Fibroblast of villous mesenchyme (primary cell): ENCODE data around the gene CD276. TPM values are rescaled to one million over a fixed set of nuclear protein-coding genes. Genes with fewer than 3 reads are reported as not detected.
"Not testable (repeated sequence)": the region's sequence is repeated elsewhere in the genome, so short reads cannot be mapped to it uniquely, and the experiment has no call there.

Experiments used
- DNase-seq: peaks from one replicate; pipeline ENCODE4 v3.0.0-alpha.2; 2010; ENCODE audit warnings: low read depth
- H3K4me3 ChIP-seq: 2 replicates; pipeline ENCODE4 v1.5.1; 2011; ENCODE audit warnings: low read depth, mild to moderate bottlenecking, low read length
- total RNA-seq: library from RNA; depleted of rRNA; stranded (reverse); fragments of >200 nt; gene quantifications from 2 replicates; pipeline ENCODE4 v1.2.3, GENCODE V29; 2012
- TF ChIP-seq, protein P1 (sequence below): IDR thresholded peaks from 2 replicates; pipeline ENCODE4 v1.5.1; 2012; ENCODE audit warnings: low read depth, mild to moderate bottlenecking, low read length; ENCODE audit not compliant: insufficient read depth

Gene CD276
- total RNA-seq, 1 donor: 81.2 TPM

DNA sequence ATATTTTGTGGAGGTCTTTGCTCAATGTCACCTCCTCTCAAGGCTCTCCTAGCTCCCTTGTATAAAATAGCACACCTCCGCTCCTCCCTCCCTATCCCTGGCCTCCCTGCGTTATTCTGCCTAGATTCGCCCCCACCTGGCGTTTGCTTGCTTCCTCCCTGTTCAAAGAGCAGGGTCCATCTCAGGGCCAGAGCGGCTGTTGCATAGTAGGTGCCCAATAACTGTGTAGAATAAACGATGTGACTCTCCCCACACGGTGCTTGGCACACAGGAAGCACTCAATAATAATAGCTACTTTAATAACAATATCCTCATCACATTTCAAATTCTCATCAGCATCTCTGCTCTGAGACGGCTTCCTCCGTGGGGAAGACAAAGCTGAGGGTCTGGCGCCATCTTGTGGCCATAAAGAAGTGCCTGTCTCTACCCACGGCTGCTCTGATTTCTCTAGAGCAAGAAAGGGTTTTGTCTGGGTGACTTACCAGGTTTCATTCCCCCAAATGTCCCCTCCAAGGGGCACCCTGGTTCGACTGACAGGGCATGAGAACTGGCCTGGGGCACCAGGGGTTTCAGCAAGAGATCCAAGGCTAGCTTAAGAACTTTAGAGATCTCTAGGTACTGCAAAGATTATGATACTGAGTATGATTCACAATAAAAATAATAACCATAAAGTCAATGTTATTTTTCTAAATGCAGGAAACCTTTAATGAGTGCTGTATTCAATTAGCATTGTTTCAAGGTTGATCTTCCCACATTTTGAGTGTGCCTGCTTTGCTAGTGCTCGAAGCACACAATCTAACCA, 16.1 kb downstream of the CD276 start:
- TF ChIP-seq, protein P1, sequence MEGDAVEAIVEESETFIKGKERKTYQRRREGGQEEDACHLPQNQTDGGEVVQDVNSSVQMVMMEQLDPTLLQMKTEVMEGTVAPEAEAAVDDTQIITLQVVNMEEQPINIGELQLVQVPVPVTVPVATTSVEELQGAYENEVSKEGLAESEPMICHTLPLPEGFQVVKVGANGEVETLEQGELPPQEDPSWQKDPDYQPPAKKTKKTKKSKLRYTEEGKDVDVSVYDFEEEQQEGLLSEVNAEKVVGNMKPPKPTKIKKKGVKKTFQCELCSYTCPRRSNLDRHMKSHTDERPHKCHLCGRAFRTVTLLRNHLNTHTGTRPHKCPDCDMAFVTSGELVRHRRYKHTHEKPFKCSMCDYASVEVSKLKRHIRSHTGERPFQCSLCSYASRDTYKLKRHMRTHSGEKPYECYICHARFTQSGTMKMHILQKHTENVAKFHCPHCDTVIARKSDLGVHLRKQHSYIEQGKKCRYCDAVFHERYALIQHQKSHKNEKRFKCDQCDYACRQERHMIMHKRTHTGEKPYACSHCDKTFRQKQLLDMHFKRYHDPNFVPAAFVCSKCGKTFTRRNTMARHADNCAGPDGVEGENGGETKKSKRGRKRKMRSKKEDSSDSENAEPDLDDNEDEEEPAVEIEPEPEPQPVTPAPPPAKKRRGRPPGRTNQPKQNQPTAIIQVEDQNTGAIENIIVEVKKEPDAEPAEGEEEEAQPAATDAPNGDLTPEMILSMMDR: peak; percentile 93
- no peak overlapping the region for H3K4me3 ChIP-seq
- peak; percentile 84 for DNase-seq

DNA sequence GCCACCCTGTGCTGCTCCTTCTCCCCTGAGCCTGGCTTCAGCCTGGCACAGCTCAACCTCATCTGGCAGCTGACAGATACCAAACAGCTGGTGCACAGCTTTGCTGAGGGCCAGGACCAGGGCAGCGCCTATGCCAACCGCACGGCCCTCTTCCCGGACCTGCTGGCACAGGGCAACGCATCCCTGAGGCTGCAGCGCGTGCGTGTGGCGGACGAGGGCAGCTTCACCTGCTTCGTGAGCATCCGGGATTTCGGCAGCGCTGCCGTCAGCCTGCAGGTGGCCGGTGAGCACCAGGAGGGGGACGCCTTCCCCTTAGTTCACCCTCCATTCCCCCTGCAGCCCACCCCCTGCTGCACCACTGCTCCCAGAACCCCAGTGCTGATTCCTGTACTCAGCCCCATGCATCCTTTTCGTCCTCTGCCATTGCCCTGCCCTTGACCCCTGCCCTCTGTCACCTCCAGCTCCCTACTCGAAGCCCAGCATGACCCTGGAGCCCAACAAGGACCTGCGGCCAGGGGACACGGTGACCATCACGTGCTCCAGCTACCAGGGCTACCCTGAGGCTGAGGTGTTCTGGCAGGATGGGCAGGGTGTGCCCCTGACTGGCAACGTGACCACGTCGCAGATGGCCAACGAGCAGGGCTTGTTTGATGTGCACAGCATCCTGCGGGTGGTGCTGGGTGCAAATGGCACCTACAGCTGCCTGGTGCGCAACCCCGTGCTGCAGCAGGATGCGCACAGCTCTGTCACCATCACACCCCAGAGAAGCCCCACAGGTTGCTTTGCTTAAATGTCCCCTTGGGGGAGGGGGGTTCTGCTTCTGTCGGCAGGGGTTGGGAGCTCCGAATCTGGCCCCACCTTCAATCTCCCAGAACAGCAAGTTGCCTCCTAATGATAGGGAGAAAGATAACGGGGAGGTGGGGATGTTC, 18.4 kb downstream of the CD276 start:
- H3K4me3 ChIP-seq, DNase-seq: not testable (repeated sequence)

DNA sequence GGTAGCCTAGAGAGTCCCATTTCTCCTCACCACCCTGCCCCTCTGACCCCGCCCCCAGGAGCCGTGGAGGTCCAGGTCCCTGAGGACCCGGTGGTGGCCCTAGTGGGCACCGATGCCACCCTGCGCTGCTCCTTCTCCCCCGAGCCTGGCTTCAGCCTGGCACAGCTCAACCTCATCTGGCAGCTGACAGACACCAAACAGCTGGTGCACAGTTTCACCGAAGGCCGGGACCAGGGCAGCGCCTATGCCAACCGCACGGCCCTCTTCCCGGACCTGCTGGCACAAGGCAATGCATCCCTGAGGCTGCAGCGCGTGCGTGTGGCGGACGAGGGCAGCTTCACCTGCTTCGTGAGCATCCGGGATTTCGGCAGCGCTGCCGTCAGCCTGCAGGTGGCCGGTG, 19.4 kb downstream of the CD276 start:
- not testable (repeated sequence) for H3K4me3 ChIP-seq, DNase-seq

DNA sequence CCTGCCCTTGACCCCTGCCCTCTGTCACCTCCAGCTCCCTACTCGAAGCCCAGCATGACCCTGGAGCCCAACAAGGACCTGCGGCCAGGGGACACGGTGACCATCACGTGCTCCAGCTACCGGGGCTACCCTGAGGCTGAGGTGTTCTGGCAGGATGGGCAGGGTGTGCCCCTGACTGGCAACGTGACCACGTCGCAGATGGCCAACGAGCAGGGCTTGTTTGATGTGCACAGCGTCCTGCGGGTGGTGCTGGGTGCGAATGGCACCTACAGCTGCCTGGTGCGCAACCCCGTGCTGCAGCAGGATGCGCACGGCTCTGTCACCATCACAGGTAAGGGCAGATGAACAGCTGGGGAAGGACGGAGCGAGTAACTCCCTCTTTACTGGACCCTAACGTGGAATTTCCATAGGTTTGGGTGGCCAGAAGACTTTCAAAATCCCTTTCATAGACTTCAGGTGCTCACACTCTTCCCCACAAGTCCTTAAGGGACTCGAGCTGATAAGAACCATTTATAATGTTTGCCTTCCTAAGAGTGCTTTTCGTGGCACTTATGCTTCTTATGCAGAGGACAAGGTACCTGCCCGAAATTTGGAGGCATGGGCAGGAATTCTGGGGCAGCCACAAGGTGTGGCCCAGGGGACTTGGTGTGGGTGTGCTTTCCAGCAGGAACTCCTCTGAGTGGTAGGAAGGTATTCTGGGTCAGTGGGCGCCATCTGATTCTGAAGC, 20.1 kb downstream of the CD276 start:
- H3K4me3 ChIP-seq, DNase-seq: not testable (repeated sequence)

DNA sequence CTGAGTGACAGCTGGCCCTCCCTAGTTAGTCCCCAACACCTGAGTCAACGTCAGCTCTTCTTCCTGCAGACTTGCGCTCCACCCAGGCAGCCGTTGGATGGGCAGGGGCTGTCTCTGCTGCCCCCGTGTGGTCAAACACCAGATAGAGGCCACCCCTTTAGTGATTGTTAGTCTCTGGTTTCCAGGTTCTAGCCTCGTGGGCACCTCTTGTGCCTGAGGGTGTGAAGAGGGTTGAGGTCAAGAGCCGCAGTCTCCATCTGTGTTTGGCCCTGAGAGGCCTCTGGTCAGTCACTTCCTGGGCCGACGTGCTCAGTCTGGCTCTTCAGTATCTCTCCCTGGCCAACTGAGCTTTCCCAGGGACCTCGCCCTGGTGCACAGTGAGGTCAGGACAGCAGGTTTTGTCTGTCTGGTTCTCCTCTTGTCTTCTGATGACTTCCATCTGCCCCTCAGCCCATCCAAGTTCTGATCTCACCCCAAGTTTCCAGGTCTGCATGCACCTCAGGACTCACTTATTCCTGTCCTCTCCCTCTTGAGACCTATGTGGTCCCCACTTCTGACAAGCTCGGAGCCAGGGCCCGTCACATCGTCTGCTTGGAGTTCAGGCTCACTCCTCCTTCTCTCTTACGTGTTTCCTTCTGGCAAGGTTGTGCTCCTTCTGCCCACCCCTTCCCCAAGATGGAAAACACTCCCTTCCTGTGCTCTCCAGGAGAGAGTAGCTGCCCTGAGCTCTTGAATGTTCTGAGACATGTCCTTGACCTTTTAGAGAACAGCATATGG, 20.9 kb downstream of the CD276 start:
- no peak overlapping the region for H3K4me3 ChIP-seq
- peak; percentile 50 for DNase-seq
- TF ChIP-seq, protein P1: peak; percentile 80

DNA sequence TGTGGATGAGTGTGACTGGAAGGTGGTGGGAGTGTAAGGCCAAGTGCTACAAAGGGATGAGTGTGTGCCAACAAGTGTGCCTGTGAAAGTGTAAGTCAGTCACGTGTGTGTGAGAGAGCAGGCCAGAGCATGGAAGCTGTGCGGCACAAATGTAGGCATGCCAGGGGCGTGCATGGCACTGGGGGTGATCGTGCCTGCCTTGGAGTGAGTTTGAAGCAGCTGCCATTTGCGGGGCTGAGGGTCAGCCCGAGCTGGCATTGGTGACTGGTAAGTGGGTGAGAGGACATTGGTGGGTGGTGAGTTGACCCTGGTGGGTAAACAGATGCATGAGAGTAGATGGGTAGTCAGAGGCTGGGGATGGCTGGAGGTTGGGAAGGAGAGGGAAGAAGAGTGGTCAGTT, 24.5 kb downstream of the CD276 start:
- no peak for DNase-seq
- TF ChIP-seq, protein P1: no peak
- no peak overlapping the region for H3K4me3 ChIP-seq

DNA sequence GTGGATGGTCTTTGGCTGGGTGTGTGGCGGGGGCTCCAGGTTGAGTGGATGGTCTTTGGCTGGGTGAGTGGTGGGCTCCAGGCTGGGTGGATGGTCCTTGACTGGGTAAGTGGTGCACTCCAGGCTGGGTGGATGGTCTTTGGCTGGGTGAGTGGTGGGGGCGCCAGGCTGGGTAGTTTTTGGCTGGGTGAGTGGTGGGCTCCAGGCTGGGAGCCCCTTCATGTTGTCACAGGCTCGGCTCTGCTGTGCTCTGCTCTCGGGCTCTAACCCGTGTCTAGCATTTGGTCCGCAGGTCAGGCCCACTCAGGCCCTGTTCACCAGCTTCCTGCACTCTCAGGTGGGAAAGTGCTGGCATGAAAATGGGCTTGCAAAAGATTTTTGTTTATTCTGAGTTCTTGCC, 25.1 kb downstream of the CD276 start:
- TF ChIP-seq, protein P1: no peak
- H3K4me3 ChIP-seq: no peak overlapping the region
- DNase-seq: no peak

DNA sequence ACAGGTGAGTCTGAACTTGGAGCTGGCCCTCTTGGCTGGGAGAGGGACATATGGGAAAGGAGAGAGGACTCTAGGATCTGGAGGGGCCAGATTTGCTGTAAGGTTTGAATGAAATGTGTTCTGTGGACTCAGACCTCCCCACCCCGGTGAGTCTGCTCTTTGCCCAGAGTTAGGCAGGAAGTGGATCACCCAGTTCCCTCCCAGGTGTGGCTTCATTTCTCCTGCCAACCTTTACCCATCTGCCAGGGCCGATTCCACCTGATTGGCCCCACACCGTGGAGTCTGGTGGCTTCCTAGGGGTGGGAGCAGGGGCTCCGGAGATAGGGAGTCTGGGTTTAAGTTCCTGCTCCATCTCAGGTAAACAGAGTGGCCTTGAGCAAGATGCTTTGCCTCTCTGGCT, 25.5 kb downstream of the CD276 start:
- DNase-seq: no peak
- TF ChIP-seq, protein P1: no peak
- no peak overlapping the region for H3K4me3 ChIP-seq
